GM12878 (cell line): Measurements from ENCODE around the gene FBXL7. TPM values are rescaled to one million over a fixed set of nuclear protein-coding genes. Genes with fewer than 3 reads are reported as not detected.

Experiments
- ATAC-seq: fragments of 200-7000 bp; cut with Tn5 transposase; 3 replicates; pipeline ENCODE4 v1.9.1; 2020; ENCODE audit warnings: mild to moderate bottlenecking, moderate library complexity
- BruUV-seq: library from RNA; stranded (reverse); fragments of 400-500 nt; replicated peaks from 2 replicates; lab custom pipeline; 2021; lab: Mats Ljungman, UMichigan
- CTCF ChIA-PET: fragments of 300-600 bp; sonication (Branson Sonifier 250); formaldehyde crosslinking; extraction: SDS; loops from one replicate; lab custom pipeline; 2021; ENCODE audit warnings: inconsistent platforms; lab: Yijun Ruan, JAX
- POLR2A ChIA-PET: fragments of 350-600 bp; formaldehyde crosslinking; extraction: SDS; loops from one replicate; lab custom pipeline; 2021; ENCODE audit warnings: inconsistent platforms; lab: Charles Lee
- RAD21 ChIA-PET: fragments of 300-600 bp; sonication (Branson Sonifier 250); formaldehyde crosslinking; loops from one replicate; lab custom pipeline; 2023; ENCODE audit warnings: antibody characterized with exemption; ENCODE audit not compliant: unreplicated experiment; lab: Charles Lee
- SMC1A ChIA-PET: fragments of 300-600 bp; sonication (Branson Sonifier 250); formaldehyde crosslinking; loops from one replicate; lab custom pipeline; 2023; ENCODE audit not compliant: unreplicated experiment, uncharacterized antibody; lab: Charles Lee
- DNase-seq: peaks from one replicate; pipeline ENCODE4 v3.0.0-alpha.2; 2011; ENCODE audit warnings: low read depth, low spot score
- FAIRE-seq: peaks from 3 replicates; lab custom pipeline; 2011; peaks lifted over from hg19 to GRCh38; lab: Jason Lieb, UNC
- H2AFZ ChIP-seq: 2 replicates; pipeline ENCODE4 v1.6.0; 2011; ENCODE audit warnings: low read depth, low read length, control low read depth; ENCODE audit not compliant: control insufficient read depth
- H3K27ac ChIP-seq: 2 replicates; pipeline ENCODE4 v1.5.1; 2011; ENCODE audit warnings: control low read depth; ENCODE audit not compliant: control insufficient read depth, insufficient read depth
- H3K27me3 ChIP-seq, 2 experiments: replicated peaks in 1 of 2; 2 replicates each; pipeline versions ENCODE4 v1.6.0 to v1.6.1; 2011; ENCODE audit warnings: low read length in 1 of 2; ENCODE audit not compliant: control insufficient read depth in 2 of 2, insufficient read depth in 2 of 2
- H3K36me3 ChIP-seq, 2 experiments: 2 replicates each; pipeline ENCODE4 v1.5.1; 2011; ENCODE audit warnings: low read length in 1 of 2; ENCODE audit not compliant: control insufficient read depth in 2 of 2, insufficient read depth in 2 of 2
- H3K4me1 ChIP-seq: 2 replicates; pipeline ENCODE4 v1.6.1; 2011; ENCODE audit warnings: mild to moderate bottlenecking, low read length, moderate library complexity, mixed read lengths; ENCODE audit not compliant: control insufficient read depth, insufficient read depth
- H3K4me2 ChIP-seq: 2 replicates; pipeline ENCODE4 v1.6.0; 2011; ENCODE audit warnings: control low read depth; ENCODE audit not compliant: control insufficient read depth, insufficient read depth
- H3K4me3 ChIP-seq: fragments of 200-600 bp; sonication (generic); 2 replicates; pipeline ENCODE4 v1.5.1; 2016
- H3K79me2 ChIP-seq: 2 replicates; pipeline ENCODE4 v1.6.0; 2011; ENCODE audit warnings: low read length; ENCODE audit not compliant: control insufficient read depth, insufficient read depth
- H3K9ac ChIP-seq: 2 replicates; pipeline ENCODE4 v1.8.0; 2011; ENCODE audit warnings: low read length, control low read depth, mixed read lengths; ENCODE audit not compliant: control insufficient read depth, insufficient read depth
- H3K9me3 ChIP-seq: replicated peaks from 3 replicates; pipeline ENCODE4 v1.5.1; 2011; ENCODE audit warnings: mild to moderate bottlenecking, low read length; ENCODE audit not compliant: control insufficient read depth, insufficient read depth
- H4K20me1 ChIP-seq: 2 replicates; pipeline ENCODE4 v1.6.0; 2011; ENCODE audit not compliant: control insufficient read depth, insufficient read depth
- ATF2 ChIP-seq: IDR thresholded peaks from 2 replicates; pipeline ENCODE4 v1.6.1; 2012; ENCODE audit warnings: low read length, inconsistent platforms
- RAD21 ChIP-seq: IDR thresholded peaks from 2 replicates; pipeline ENCODE4 v1.6.1; 2011; ENCODE audit warnings: mild to moderate bottlenecking, low read depth, low read length, moderate library complexity; ENCODE audit not compliant: insufficient read depth
- USF2 ChIP-seq: IDR thresholded peaks from 2 replicates; pipeline ENCODE4 v1.6.1; 2011; ENCODE audit warnings: low read depth, low read length, improper control_type of control experiment, borderline replicate concordance
- ZBTB4 ChIP-seq: fragments of 450-650 bp; formaldehyde crosslinking; IDR thresholded peaks from 2 replicates; pipeline ENCODE4 v1.4.0; 2022; ENCODE audit warnings: mild to moderate bottlenecking, moderate library complexity
- ZSCAN29 ChIP-seq: fragments of 450-650 bp; IDR thresholded peaks from 2 replicates; pipeline ENCODE4 v1.6.1; 2017; ENCODE audit warnings: mild to moderate bottlenecking, moderate library complexity
- WGBS: methylation state at CpG from one replicate; pipeline ENCODE4 v1.1.6; 2016; ENCODE audit warnings: low lambda C conversion rate; ENCODE audit not compliant: insufficient replicate concordance, insufficient coverage; ENCODE audit errors: missing lambda C conversion rate; 5-methylcytosine and 5-hydroxymethylcytosine counted together
- in situ Hi-C: fragments of 300-500 bp; cut with MboI; formaldehyde crosslinking; loops from 9 replicates; pipeline ENCODE4 v1.14.3; 2018; ENCODE audit warnings: mixed read lengths
- intact Hi-C: fragments of 100-400 bp; cut with micrococcal nuclease; formaldehyde crosslinking; loops from one replicate; pipeline ENCODE4 v1.14.2; 2022; ENCODE audit not compliant: unreplicated experiment
- polyA plus RNA-seq, 11 experiments: library from polyadenylated mRNA; depleted of rRNA in 4 of 11; unstranded in 6 of 11; stranded (reverse) in 5 of 11; fragments of >200 nt; fragmentation: Nextera tagmentation in 4 of 11; fragmentation: Illumina TruSeq in 1 of 11; extraction: Ambion mirVana in 4 of 11; extraction: Trizol in 1 of 11; gene quantifications; 1 replicate in 1 of 11; 2 replicates in 10 of 11; pipeline versions ENCODE4 v1.2.1 to v1.2.3, GENCODE V29; 2011 to 2016; ENCODE audit warnings: inconsistent platforms in 2 of 11, missing spikeins in 2 of 11, low read depth in 1 of 11
- total RNA-seq, 4 experiments: library from RNA; depleted of rRNA in 3 of 4; stranded (reverse); fragments of >200 nt in 3 of 4; fragmentation: Illumina TruSeq in 1 of 4; extraction: Trizol in 1 of 4; gene quantifications; 2 replicates each; pipeline versions ENCODE4 v1.2.1 to v1.2.3, GENCODE V29; 2013 to 2021

FBXL7 gene
- total and polyA plus RNA-seq, 10 of the 15 experiments (the other 5 are each of a cell fraction or from before 2014, with no cell fraction given), result 0.03 to 0.44 (median 0.16) TPM

- CTCF ChIA-PET, result no interaction called here
- Histone ChIP-seq H3K4me3 (no peak overlapping the region), H3K79me2 (no peaks in the 10 kb centered on the region), H3K27me3 (no peaks in the 10 kb centered on the region), H4K20me1 (no peaks in the 10 kb centered on the region), H3K4me2 (no peak overlapping the region), H3K4me1 (no peaks in the 10 kb centered on the region), H3K27ac (no peak overlapping the region), H2AFZ (no peak overlapping the region), H3K9ac (no peak overlapping the region), H3K9me3 (no peaks in the 10 kb centered on the region), H3K36me3 (no peaks in the 10 kb centered on the region)
- peak; percentile 52 for TF ChIP-seq RAD21
- TF ChIP-seq ATF2, result no peak
- SMC1A ChIA-PET, result no interaction called here
- FAIRE-seq (no peak), DNase-seq (no peak), ATAC-seq (no peak)
- POLR2A ChIA-PET, result no interaction called here
- intact Hi-C loops, result no loop called here
- 35% methylated on average over 3 of the region's 3 CpGs for WGBS
- BruUV-seq, result no TSS peak
- RAD21 ChIA-PET, result no interaction called here
- in situ Hi-C loops, result no loop called here
These were observed 36.6 kb upstream of the FBXL7 start for GRCh38 chr5:15463231-15463980.

- H3K27me3 ChIP-seq, result no peaks in the 10 kb centered on the region
- no peak for FAIRE-seq
- H3K36me3 ChIP-seq, result no peaks in the 10 kb centered on the region
- ATAC-seq, result no peak
- no peak overlapping the region for H3K27ac ChIP-seq
- BruUV-seq, result no TSS peak
- intact Hi-C loops, result no loop called here
- H2AFZ ChIP-seq, result no peak overlapping the region
- RAD21 ChIA-PET, result no interaction called here
- H3K4me1 ChIP-seq, result no peaks in the 10 kb centered on the region
- no peak overlapping the region for H3K9ac ChIP-seq
- SMC1A ChIA-PET, result no interaction called here
- H3K4me3 ChIP-seq, result no peak overlapping the region
- H3K4me2 ChIP-seq, result no peak overlapping the region
- 66% methylated on average over 8 of the region's 8 CpGs for WGBS
- no peak for TF ChIP-seq USF2
- no peak for TF ChIP-seq ZBTB4
- TF ChIP-seq ZSCAN29, result no peak
- CTCF ChIA-PET, result interaction anchor here (0.8 kb wide), 1 partner anchor 25 kb away, joined by 3 read pairs; no protein-coding TSS in a partner anchor
- no peaks in the 10 kb centered on the region for H4K20me1 ChIP-seq
- no peaks in the 10 kb centered on the region for H3K9me3 ChIP-seq
- DNase-seq, result no peak
- in situ Hi-C loops, result no loop called here
- POLR2A ChIA-PET, result no interaction called here
- no peaks in the 10 kb centered on the region for H3K79me2 ChIP-seq
These were observed 27.9 kb upstream of the FBXL7 start for GRCh38 chr5:15472116-15472515.
